Endothelial cell of umbilical vein (primary cell): ENCODE results near the gene GADL1.

Experiments used
- CTCF ChIP-seq, 2 donors: IDR thresholded peaks; 1 replicate in 1 of 2; 2 replicates in 1 of 2; pipeline ENCODE4 v1.5.1; 2011; ENCODE audit warnings: low read length in 2 of 2, mild to moderate bottlenecking in 2 of 2, moderate library complexity in 2 of 2, control low read depth in 1 of 2, inconsistent platforms in 1 of 2, low read depth in 1 of 2; ENCODE audit not compliant: insufficient read depth in 1 of 2; ENCODE audit errors: extremely low read depth in 1 of 2
- POLR2A ChIP-seq: IDR thresholded peaks from 2 replicates; pipeline ENCODE4 v1.6.1; 2012; ENCODE audit warnings: low read depth, mild to moderate bottlenecking, control low read depth, low read length

DNA sequence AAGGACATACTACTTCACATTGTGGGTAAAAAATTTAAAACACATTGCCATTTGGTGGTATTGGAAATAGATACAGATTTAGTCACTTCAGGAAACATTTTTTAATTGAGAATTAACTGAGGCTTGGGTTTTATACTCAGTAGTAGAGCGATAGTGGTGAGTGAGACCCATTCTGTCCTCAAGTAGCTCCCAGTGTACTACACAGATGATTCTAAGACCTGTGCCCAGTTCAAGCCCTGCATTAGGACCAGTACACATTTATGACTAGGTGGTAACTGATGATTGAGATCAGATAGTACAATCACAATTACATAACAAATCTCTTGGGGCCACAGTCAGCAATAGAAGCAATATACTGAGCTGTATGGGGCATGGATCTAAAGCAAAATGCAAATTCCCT is 67.4 kb downstream of the GADL1 start:
- no peak for TF ChIP-seq POLR2A
- TF ChIP-seq CTCF (IDR thresholded peaks at IDR 0.05; ENCODE audit: extremely low read depth in 1 of 2, insufficient read depth in 1 of 2, low read depth in 1 of 2, low read length in 2 of 2) = no peak
